Activated B cell treated with CpG ODN at 0.5 μM for 24 hours (primary cell): Measurements from ENCODE around the gene CNOT10. TPM values are rescaled to one million over a fixed set of nuclear protein-coding genes. Genes with fewer than 3 reads are reported as not detected.
"Not testable (repeated sequence)": the region's sequence is repeated elsewhere in the genome, so short reads cannot be mapped to it uniquely, and the experiment has no call there.

ENCODE experiments used
- ATAC-seq: fragments of 200-7000 bp; cut with Tn5 transposase; one replicate; pipeline ENCODE4 v1.10.0; 2021; ENCODE audit warnings: low read depth, mild to moderate bottlenecking, moderate library complexity
- CTCF ChIA-PET: fragments of 350-600 bp; sonication (Branson Sonifier 250); formaldehyde crosslinking; loops from one replicate; lab custom pipeline; 2021; ENCODE audit warnings: antibody characterized with exemption; lab: Charles Lee
- POLR2A ChIA-PET: fragments of 350-600 bp; sonication (Branson Sonifier 250); formaldehyde crosslinking; loops from one replicate; lab custom pipeline; 2021; ENCODE audit warnings: antibody characterized with exemption; lab: Charles Lee
- DNase-seq: peaks from one replicate; pipeline ENCODE4 v3.0.0; 2022
- H3K27ac Mint-ChIP-seq: one replicate; pipeline ENCODE4 v1.8.0; 2020; ENCODE audit warnings: mixed read lengths
- H3K27me3 Mint-ChIP-seq: one replicate; pipeline ENCODE4 v1.8.0; 2021; ENCODE audit warnings: mixed read lengths
- H3K36me3 Mint-ChIP-seq: one replicate; pipeline ENCODE4 v1.8.0; 2021; ENCODE audit warnings: low read depth, mixed read lengths
- H3K4me1 Mint-ChIP-seq: one replicate; pipeline ENCODE4 v1.8.0; 2021; ENCODE audit warnings: mixed read lengths
- H3K4me3 Mint-ChIP-seq: one replicate; pipeline ENCODE4 v1.8.0; 2020; ENCODE audit warnings: mild to moderate bottlenecking, mixed read lengths
- H3K9me3 Mint-ChIP-seq: one replicate; pipeline ENCODE4 v1.8.0; 2020; ENCODE audit warnings: mixed read lengths
- CTCF ChIP-seq: fragments of 200-600 bp; IDR thresholded peaks from one replicate; pipeline ENCODE4 v1.8.0; 2022; ENCODE audit warnings: antibody characterized with exemption, mild to moderate bottlenecking
- intact Hi-C: fragments of 100-400 bp; cut with micrococcal nuclease; formaldehyde crosslinking; loops from one replicate; pipeline ENCODE4 v1.15.1; 2024
- total RNA-seq: library from RNA; stranded (reverse); gene quantifications from 2 replicates; pipeline ENCODE4 v1.2.3, GENCODE V29; 2022

CNOT10 gene
- total RNA-seq, 1 donor from 2014 or later, result 48.0 TPM

- H3K4me1 Mint-ChIP-seq, result no peaks in the 10 kb centered on the region
- H3K27ac Mint-ChIP-seq, result no peak overlapping the region
- ATAC-seq (no peak), DNase-seq (no peak)
- POLR2A ChIA-PET, result no interaction called here
- H3K36me3 Mint-ChIP-seq, result no peaks in the 10 kb centered on the region
- CTCF ChIA-PET, result no interaction called here
- intact Hi-C loops, result no loop called here
- H3K27me3 Mint-ChIP-seq, result peaks cover 6% of the 10 kb centered on the region
- H3K4me3 Mint-ChIP-seq, result no peak overlapping the region
- no peaks in the 10 kb centered on the region for H3K9me3 Mint-ChIP-seq
- no peak for TF ChIP-seq CTCF
Measured at GRCh38 chr3:32643816-32644215, 41.2 kb upstream of the CNOT10 start.

GRCh38 chr3:32644380-32644779 is 40.6 kb upstream of the CNOT10 start:
- Mint-ChIP-seq H3K27ac (no peak overlapping the region), H3K4me3 (no peak overlapping the region), H3K27me3 (peaks cover 6% of the 10 kb centered on the region), H3K9me3 (no peaks in the 10 kb centered on the region), H3K4me1 (no peaks in the 10 kb centered on the region), H3K36me3 (no peaks in the 10 kb centered on the region)
- ChIA-PET CTCF (no interaction called here), POLR2A (no interaction called here)
- no peak for TF ChIP-seq CTCF
- no peak for ATAC-seq
- no peak for DNase-seq
- intact Hi-C loops, result no loop called here

- DNase-seq, result no peak
- TF ChIP-seq CTCF, result no peak
- no peak for ATAC-seq
- Mint-ChIP-seq H3K9me3 (no peaks in the 10 kb centered on the region), H3K4me1 (no peaks in the 10 kb centered on the region), H3K4me3 (no peak overlapping the region), H3K27me3 (peaks cover 3% of the 10 kb centered on the region), H3K27ac (no peak overlapping the region), H3K36me3 (no peaks in the 10 kb centered on the region)
- ChIA-PET CTCF (no interaction called here), POLR2A (no interaction called here)
- intact Hi-C loops, result no loop called here
Measured at GRCh38 chr3:32646761-32647160, 38.2 kb upstream of the CNOT10 start.

GRCh38 chr3:32652337-32653100 is 32.5 kb upstream of the CNOT10 start:
- H3K9me3 Mint-ChIP-seq, ATAC-seq, H3K4me3 Mint-ChIP-seq, H3K36me3 Mint-ChIP-seq, H3K27me3 Mint-ChIP-seq, H3K4me1 Mint-ChIP-seq, CTCF ChIA-PET, intact Hi-C loops, DNase-seq, H3K27ac Mint-ChIP-seq: not testable (repeated sequence)
- POLR2A ChIA-PET, result interaction anchor here (0.7 kb wide), 1 partner anchor 146 kb away, joined by 4 read pairs; no protein-coding TSS in a partner anchor

GRCh38 chr3:32655167-32655566 is 29.8 kb upstream of the CNOT10 start:
- no peaks in the 10 kb centered on the region for H3K27me3 Mint-ChIP-seq
- no peak overlapping the region for H3K4me3 Mint-ChIP-seq
- ChIA-PET CTCF (no interaction called here), POLR2A (interaction anchor here (0.8 kb wide), 1 partner anchor 12 kb away, joined by 4 read pairs; no protein-coding TSS in a partner anchor)
- H3K27ac Mint-ChIP-seq, result no peak overlapping the region
- no peak for TF ChIP-seq CTCF
- intact Hi-C loops, result no loop called here
- DNase-seq, result no peak
- no peaks in the 10 kb centered on the region for H3K4me1 Mint-ChIP-seq
- no peaks in the 10 kb centered on the region for H3K36me3 Mint-ChIP-seq
- peaks cover 2% of the 10 kb centered on the region for H3K9me3 Mint-ChIP-seq
- no peak for ATAC-seq
